ENCODE results near the gene CRIM1. TPM values are rescaled to one million over a fixed set of nuclear protein-coding genes. Genes with fewer than 3 reads are reported as not detected.

CRIM1 gene
- total RNA-seq, 1 donor from 2014 or later, result 158 TPM

DNA sequence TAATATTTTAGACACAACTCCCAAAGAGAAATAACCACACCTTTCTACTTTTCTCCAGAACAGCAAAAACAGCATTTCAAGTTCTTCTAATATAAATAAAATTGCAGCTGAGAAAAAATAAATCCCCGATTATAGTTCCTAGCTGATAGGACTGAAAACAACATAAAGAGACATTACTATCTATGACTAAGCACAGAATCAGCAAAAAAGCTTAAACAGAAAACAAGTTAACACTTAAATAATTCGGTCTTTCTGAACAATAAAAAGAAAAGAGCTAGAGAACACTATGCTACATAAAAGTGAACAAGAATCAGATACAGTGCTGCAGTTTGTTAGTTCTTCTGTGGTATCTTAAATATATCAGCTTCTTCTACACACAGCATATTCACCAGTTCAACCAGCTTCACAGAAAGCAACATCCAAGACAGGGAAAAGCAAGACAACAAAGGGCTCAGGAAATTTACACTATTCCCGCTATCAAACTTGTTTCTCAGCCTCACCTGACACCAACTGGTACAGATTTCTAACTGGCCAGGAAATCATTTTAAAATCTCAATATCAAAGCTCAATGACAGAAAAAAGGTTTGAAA, 213.8 kb downstream of the CRIM1 start:
- no peaks in the 10 kb centered on the region for H3K9me3 ChIP-seq
- no peak overlapping the region for H3K4me3 ChIP-seq
- peaks cover 2% of the 10 kb centered on the region for H3K36me3 ChIP-seq
- no peak for TF ChIP-seq CTCF (IDR thresholded peaks at IDR 0.05)
- intact Hi-C loops (cut with DNase I), result no loop called here
- ATAC-seq (no peak), DNase-seq (no peak)
- H3K4me1 ChIP-seq, result no peaks in the 10 kb centered on the region
- peak overlapping the region; percentile 12 for H3K27ac ChIP-seq
- no peaks in the 10 kb centered on the region for H3K27me3 ChIP-seq

GRCh38 chr2:36570416-36570815, 214.8 kb downstream of the CRIM1 start:
- DNase-seq (no peak), ATAC-seq (no peak)
- no peaks in the 10 kb centered on the region for H3K4me1 ChIP-seq
- peaks cover 11% of the 10 kb centered on the region for H3K36me3 ChIP-seq
- H3K4me3 ChIP-seq, result no peak overlapping the region
- H3K27me3 ChIP-seq, result no peaks in the 10 kb centered on the region
- no peak overlapping the region for H3K27ac ChIP-seq
- no peaks in the 10 kb centered on the region for H3K9me3 ChIP-seq
- intact Hi-C loops (cut with DNase I), result no loop called here
- TF ChIP-seq CTCF (IDR thresholded peaks at IDR 0.05), result no peak

DNA sequence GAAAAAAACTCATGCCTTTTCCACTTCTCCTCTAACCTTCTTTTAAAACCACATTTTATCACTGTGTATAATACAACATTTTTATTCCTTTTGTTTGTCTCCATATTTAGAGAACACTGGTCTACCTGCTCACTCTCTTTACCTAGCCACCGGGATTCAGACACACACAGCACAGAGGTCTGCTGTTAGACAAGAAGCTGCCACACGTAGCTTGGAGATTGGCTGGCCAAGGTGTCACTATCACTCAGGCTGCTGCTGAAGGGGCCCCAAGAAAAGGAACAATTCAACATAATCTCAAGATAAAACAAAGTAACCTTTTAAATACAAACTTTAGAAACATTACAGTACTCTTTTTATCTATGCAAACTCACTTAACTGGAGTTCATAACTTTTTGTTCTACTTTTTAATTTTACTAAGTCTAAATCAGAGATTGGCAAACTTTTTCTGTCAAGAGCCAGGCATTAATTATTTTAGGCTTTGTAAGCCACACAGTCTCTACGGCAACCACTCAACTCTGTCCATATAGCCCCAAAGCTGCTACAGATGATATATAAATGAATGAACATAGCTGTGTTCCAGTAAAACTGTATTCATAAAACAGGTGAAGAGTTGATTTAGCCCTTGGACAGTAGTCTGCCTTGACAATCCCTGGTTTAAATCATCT, 216.6 kb downstream of the CRIM1 start:
- no peak for DNase-seq
- no peak overlapping the region for H3K4me3 ChIP-seq
- no peak for TF ChIP-seq CTCF (IDR thresholded peaks at IDR 0.05)
- H3K27ac ChIP-seq, result no peak overlapping the region
- H3K9me3 ChIP-seq, result no peaks in the 10 kb centered on the region
- ATAC-seq, result no peak
- H3K27me3 ChIP-seq, result no peaks in the 10 kb centered on the region
- intact Hi-C loops (cut with DNase I), result no loop called here
- H3K36me3 ChIP-seq, result peaks cover 18% of the 10 kb centered on the region
- H3K4me1 ChIP-seq, result peaks cover 3% of the 10 kb centered on the region

GRCh38 chr2:36572719-36573059, 217.1 kb downstream of the CRIM1 start:
- H3K36me3 ChIP-seq, result peaks cover 23% of the 10 kb centered on the region

DNA sequence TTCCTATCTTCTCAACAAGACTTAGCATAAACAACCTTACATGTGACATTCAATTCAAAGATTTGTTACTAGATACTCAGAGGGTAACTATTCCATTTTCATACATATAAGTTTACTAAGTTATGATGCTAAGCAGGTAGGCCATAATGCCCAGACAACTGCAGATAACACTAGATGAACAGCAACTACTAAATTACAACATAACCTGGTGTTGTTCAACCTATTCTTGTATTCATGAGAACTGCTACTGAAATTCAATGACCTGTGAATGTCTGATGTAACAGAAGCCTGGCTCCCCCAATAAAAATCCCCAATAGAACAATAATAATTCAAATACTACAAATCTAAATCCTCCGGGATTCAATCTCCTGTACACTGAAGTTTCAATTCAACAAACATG, 217.6 kb downstream of the CRIM1 start:
- H3K4me1 ChIP-seq, result peaks cover 3% of the 10 kb centered on the region
- H3K9me3 ChIP-seq, result no peaks in the 10 kb centered on the region
- H3K36me3 ChIP-seq, result peaks cover 28% of the 10 kb centered on the region
- no peak for TF ChIP-seq CTCF (IDR thresholded peaks at IDR 0.05)
- H3K27ac ChIP-seq, result no peak overlapping the region
- no peaks in the 10 kb centered on the region for H3K27me3 ChIP-seq
- intact Hi-C loops (cut with DNase I), result no loop called here
- no peak for ATAC-seq
- no peak for DNase-seq
- no peak overlapping the region for H3K4me3 ChIP-seq

More at GRCh38 chr2:36572719-36573059, 217.1 kb downstream of the CRIM1 start:
- peaks cover 3% of the 10 kb centered on the region for H3K4me1 ChIP-seq
- H3K9me3 ChIP-seq, result no peaks in the 10 kb centered on the region
- intact Hi-C loops (cut with DNase I), result no loop called here
- no peaks in the 10 kb centered on the region for H3K27me3 ChIP-seq
- no peak for TF ChIP-seq CTCF (IDR thresholded peaks at IDR 0.05)
- DNase-seq, result no peak
- H3K4me3 ChIP-seq, result no peak overlapping the region
- ATAC-seq, result no peak
- no peak overlapping the region for H3K27ac ChIP-seq
